Hepatocyte (in vitro differentiated cells): ENCODE results near the gene GSC2. TPM values are rescaled to one million over a fixed set of nuclear protein-coding genes. Genes with fewer than 3 reads are reported as not detected.

Source experiments
- DNase-seq: peaks from one replicate; pipeline ENCODE4 v3.0.0-alpha.2; 2016; ENCODE audit warnings: low spot score
- H2AFZ ChIP-seq: fragments of 200-600 bp; sonication (generic); 2 replicates; pipeline ENCODE4 v1.6.0; 2016; ENCODE audit warnings: antibody characterized with exemption, mild to moderate bottlenecking
- H3K27ac ChIP-seq: fragments of 200-600 bp; sonication (generic); 2 replicates; pipeline ENCODE4 v1.5.1; 2016; ENCODE audit warnings: mild to moderate bottlenecking
- H3K27me3 ChIP-seq: fragments of 200-600 bp; sonication (generic); 2 replicates; pipeline ENCODE4 v1.6.1; 2016
- H3K36me3 ChIP-seq: fragments of 200-600 bp; sonication (generic); replicated peaks from 2 replicates; pipeline ENCODE4 v1.5.1; 2016; ENCODE audit warnings: low read depth; ENCODE audit not compliant: insufficient read depth
- H3K4me1 ChIP-seq: fragments of 200-600 bp; sonication (generic); 2 replicates; pipeline ENCODE4 v1.5.1; 2016; ENCODE audit warnings: mild to moderate bottlenecking, moderate library complexity; ENCODE audit not compliant: insufficient read depth
- H3K4me2 ChIP-seq: fragments of 200-600 bp; sonication (generic); 2 replicates; pipeline ENCODE4 v1.6.0; 2016
- H3K4me3 ChIP-seq: fragments of 200-600 bp; sonication (generic); 2 replicates; pipeline ENCODE4 v1.5.1; 2016; ENCODE audit warnings: mild to moderate bottlenecking
- H3K79me2 ChIP-seq: fragments of 200-600 bp; sonication (generic); 2 replicates; pipeline ENCODE4 v1.6.0; 2017; ENCODE audit warnings: mild to moderate bottlenecking
- H3K9me2 ChIP-seq: fragments of 200-600 bp; sonication (generic); replicated peaks from 2 replicates; pipeline ENCODE4 v1.6.0; 2017; ENCODE audit warnings: mild to moderate bottlenecking; ENCODE audit not compliant: insufficient read depth
- H3K9me3 ChIP-seq: fragments of 200-600 bp; sonication (generic); 2 replicates; pipeline ENCODE4 v1.5.1; 2016; ENCODE audit warnings: low read depth, mild to moderate bottlenecking
- H4K20me1 ChIP-seq: fragments of 200-600 bp; sonication (generic); 2 replicates; pipeline ENCODE4 v1.6.0; 2016; ENCODE audit warnings: mild to moderate bottlenecking; ENCODE audit not compliant: insufficient read depth, poor library complexity, severe bottlenecking
- CTCF ChIP-seq: fragments of 200-600 bp; sonication (generic); IDR thresholded peaks from 2 replicates; pipeline ENCODE4 v1.5.1; 2016; ENCODE audit warnings: antibody characterized with exemption, mild to moderate bottlenecking; ENCODE audit not compliant: poor library complexity
- EZH2 ChIP-seq: fragments of 200-600 bp; sonication (generic); IDR thresholded peaks from 2 replicates; pipeline ENCODE4 v1.6.1; 2016; ENCODE audit warnings: antibody characterized with exemption, mild to moderate bottlenecking, borderline replicate concordance
- EZH2phosphoT487 ChIP-seq: fragments of 200-600 bp; sonication (generic); IDR thresholded peaks from one replicate; pipeline ENCODE4 v1.6.1; 2018; ENCODE audit warnings: antibody characterized with exemption, mild to moderate bottlenecking, low read depth, moderate library complexity; ENCODE audit not compliant: unreplicated experiment, severe bottlenecking
- WGBS: methylation state at CpG from one replicate; pipeline ENCODE4 v1.1.6; 2016; ENCODE audit warnings: low lambda C conversion rate; ENCODE audit errors: missing lambda C conversion rate; 5-methylcytosine and 5-hydroxymethylcytosine counted together
- polyA plus RNA-seq: library from polyadenylated mRNA; unstranded; fragments of >200 nt; fragmentation: Nextera tagmentation; extraction: Ambion mirVana; gene quantifications from 2 replicates; pipeline ENCODE4 v1.2.1, GENCODE V29; 2016
- total RNA-seq: library from RNA; depleted of rRNA; stranded (reverse); fragments of >200 nt; gene quantifications from 2 replicates; pipeline ENCODE4 v1.2.3, GENCODE V29; 2014

Gene GSC2
- total and polyA plus RNA-seq, 2 experiments from 2014 or later = not detected

GRCh38 chr22:19183216-19183615 is 33.1 kb upstream of the GSC2 start:
- Histone ChIP-seq H2AFZ (no peak overlapping the region), H3K4me1 (peaks cover 6% of the 10 kb centered on the region), H3K79me2 (no peaks in the 10 kb centered on the region), H3K4me3 (no peak overlapping the region), H3K27ac (no peak overlapping the region), H4K20me1 (no peaks in the 10 kb centered on the region), H3K4me2 (no peak overlapping the region), H3K9me3 (no peaks in the 10 kb centered on the region), H3K36me3 (no peaks in the 10 kb centered on the region), H3K9me2 (no peaks in the 10 kb centered on the region), H3K27me3 (no peaks in the 10 kb centered on the region)
- TF ChIP-seq EZH2 (no peak), CTCF (no peak), EZH2phosphoT487 (no peak)
- DNase-seq = no peak
- WGBS = 93% methylated on average over 9 of the region's 9 CpGs

DNA sequence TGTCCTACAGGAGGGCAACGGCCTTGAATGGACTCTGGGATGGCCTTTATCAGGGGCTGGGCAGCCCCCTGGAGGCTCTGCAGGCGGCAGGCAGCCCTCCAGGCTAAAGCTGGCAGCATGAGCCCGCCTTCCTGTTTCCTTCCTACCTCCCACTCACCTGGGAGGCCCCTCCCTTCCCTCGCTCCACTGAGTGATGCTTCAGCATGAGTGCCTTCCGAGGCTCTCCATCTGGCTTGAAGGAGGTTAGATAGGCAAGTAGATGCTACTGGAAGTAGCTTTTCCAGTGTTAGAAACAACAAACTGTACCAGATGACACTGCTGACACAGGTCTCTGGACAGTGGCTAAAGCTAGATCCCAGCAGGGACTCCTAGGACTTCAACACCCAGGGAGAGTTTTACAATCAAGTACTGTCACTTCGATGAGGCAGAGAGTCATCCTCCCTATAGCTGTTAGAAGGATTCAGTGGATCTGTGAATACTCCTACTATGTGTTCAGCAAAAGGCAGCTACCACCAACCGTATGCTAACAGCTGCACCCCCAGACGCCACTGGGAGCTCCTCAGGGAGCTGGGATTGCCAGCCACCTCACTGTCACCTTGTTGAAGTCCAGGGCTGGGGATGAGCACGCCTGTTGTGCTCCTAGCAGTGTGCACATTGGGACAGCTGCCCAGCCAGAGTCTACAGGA is 32.5 kb upstream of the GSC2 start:
- no peak overlapping the region for H3K4me2 ChIP-seq
- no peaks in the 10 kb centered on the region for H3K9me3 ChIP-seq
- no peaks in the 10 kb centered on the region for H3K9me2 ChIP-seq
- no peak overlapping the region for H2AFZ ChIP-seq
- H3K27me3 ChIP-seq = no peaks in the 10 kb centered on the region
- WGBS = 71% methylated on average over 9 of the region's 9 CpGs
- no peak overlapping the region for H3K4me3 ChIP-seq
- TF ChIP-seq CTCF = no peak
- TF ChIP-seq EZH2 = no peak
- no peak for TF ChIP-seq EZH2phosphoT487
- DNase-seq = peak; percentile 3
- peaks cover 6% of the 10 kb centered on the region for H3K4me1 ChIP-seq
- no peak overlapping the region for H3K27ac ChIP-seq
- H3K79me2 ChIP-seq = peaks cover 5% of the 10 kb centered on the region
- peaks cover 4% of the 10 kb centered on the region for H4K20me1 ChIP-seq
- no peaks in the 10 kb centered on the region for H3K36me3 ChIP-seq

GRCh38 chr22:19181786-19182471 is 31.8 kb upstream of the GSC2 start:
- DNase-seq = peak; percentile 3
- WGBS = 86% methylated on average over 12 of the region's 12 CpGs
- peaks cover 12% of the 10 kb centered on the region for H3K79me2 ChIP-seq

More at GRCh38 chr22:19181786-19182471, 31.8 kb upstream of the GSC2 start:
- Histone ChIP-seq H3K4me1 (peaks cover 13% of the 10 kb centered on the region), H2AFZ (no peak overlapping the region), H3K4me3 (no peak overlapping the region), H3K4me2 (no peak overlapping the region), H3K9me3 (no peaks in the 10 kb centered on the region), H4K20me1 (peaks cover 11% of the 10 kb centered on the region), H3K36me3 (no peaks in the 10 kb centered on the region), H3K9me2 (no peaks in the 10 kb centered on the region), H3K27ac (no peak overlapping the region), H3K27me3 (no peaks in the 10 kb centered on the region)
- TF ChIP-seq CTCF (no peak), EZH2 (no peak), EZH2phosphoT487 (no peak)
